H1 (cell line): ENCODE data around the gene ALK.

ENCODE experiments used
- CHD1 ChIP-seq: IDR thresholded peaks from 2 replicates; pipeline ENCODE4 v1.6.1; 2012; ENCODE audit warnings: low read depth, low read length, improper control_type of control experiment
- POLR2A ChIP-seq, 2 experiments: IDR thresholded peaks; 1 replicate in 1 of 2; 2 replicates in 1 of 2; pipeline ENCODE4 v1.6.1; 2011; ENCODE audit warnings: low read depth in 2 of 2, low read length in 2 of 2, mild to moderate bottlenecking in 2 of 2; ENCODE audit errors: control extremely low read depth in 1 of 2
- POU5F1 ChIP-seq: IDR thresholded peaks from 2 replicates; pipeline ENCODE4 v1.6.1; 2011; ENCODE audit warnings: low read depth, mild to moderate bottlenecking, low read length, moderate library complexity
- RAD21 ChIP-seq, 2 experiments: IDR thresholded peaks in 1 of 2; conservative IDR thresholded peaks in 1 of 2; 2 replicates each; pipeline ENCODE4 v1.6.1; 2011; ENCODE audit warnings: low read depth in 2 of 2, low read length in 2 of 2, improper control_type of control experiment in 1 of 2, inconsistent platforms in 1 of 2, mild to moderate bottlenecking in 1 of 2, moderate library complexity in 1 of 2
- SAP30 ChIP-seq: fragments of 300-600 bp; sonication (generic); IDR thresholded peaks from 2 replicates; pipeline ENCODE4 v1.7.1; 2012; ENCODE audit warnings: low read length, moderate library complexity, mild to moderate bottlenecking, inconsistent platforms; ENCODE audit not compliant: insufficient read depth, insufficient replicate concordance
- SUZ12 ChIP-seq: fragments of 200-600 bp; sonication (generic); IDR thresholded peaks from 2 replicates; pipeline ENCODE4 v1.6.1; 2012; ENCODE audit warnings: mild to moderate bottlenecking, inconsistent platforms, low read length, moderate library complexity, mixed read lengths
- TF ChIP-seq, protein P1 (sequence below): IDR thresholded peaks from 2 replicates; pipeline ENCODE4 v1.6.1; 2011; ENCODE audit warnings: low read length, improper control_type of control experiment
- TF ChIP-seq, protein P2 (sequence below), 3 experiments: IDR thresholded peaks; 1 replicate in 2 of 3; 2 replicates in 1 of 3; pipeline versions ENCODE4 v1.5.1 to v1.6.1; 2011; ENCODE audit warnings: low read length in 3 of 3, mild to moderate bottlenecking in 3 of 3, inconsistent platforms in 2 of 3, low read depth in 1 of 3, moderate library complexity in 1 of 3; ENCODE audit not compliant: insufficient read depth in 1 of 3; ENCODE audit errors: control extremely low read depth in 1 of 3
- TF ChIP-seq, protein P3 (sequence below): IDR thresholded peaks from 2 replicates; pipeline ENCODE4 v1.6.1; 2012; ENCODE audit warnings: inconsistent platforms

DNA sequence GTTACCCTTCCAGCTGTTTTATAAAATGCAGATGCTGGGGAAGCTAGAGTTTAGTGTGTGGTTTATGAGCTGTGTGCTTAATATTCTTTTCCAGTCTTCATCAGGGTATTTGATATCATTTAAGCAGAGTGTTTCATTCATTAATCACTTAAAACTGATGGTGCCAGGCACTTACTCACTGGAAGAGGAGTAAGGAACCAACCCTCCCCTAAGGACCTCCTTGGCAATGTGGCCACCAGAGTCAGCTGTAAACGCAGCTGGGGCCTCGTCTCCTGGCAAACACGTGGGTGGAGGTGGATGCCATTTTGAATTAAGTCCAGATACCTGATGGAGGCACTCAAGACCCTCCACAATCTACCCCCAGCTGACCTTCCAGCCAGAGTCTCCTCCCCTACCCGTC, 474.5 kb downstream of the ALK start:
- no peak for TF ChIP-seq RAD21 (IDR thresholded peaks at IDR 0.05 in 1 of 2, conservative IDR thresholded peaks at IDR 0.05 in 1 of 2; ENCODE audit: low read depth in 2 of 2, low read length in 2 of 2)
- TF ChIP-seq, protein P1, sequence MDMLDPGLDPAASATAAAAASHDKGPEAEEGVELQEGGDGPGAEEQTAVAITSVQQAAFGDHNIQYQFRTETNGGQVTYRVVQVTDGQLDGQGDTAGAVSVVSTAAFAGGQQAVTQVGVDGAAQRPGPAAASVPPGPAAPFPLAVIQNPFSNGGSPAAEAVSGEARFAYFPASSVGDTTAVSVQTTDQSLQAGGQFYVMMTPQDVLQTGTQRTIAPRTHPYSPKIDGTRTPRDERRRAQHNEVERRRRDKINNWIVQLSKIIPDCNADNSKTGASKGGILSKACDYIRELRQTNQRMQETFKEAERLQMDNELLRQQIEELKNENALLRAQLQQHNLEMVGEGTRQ, result no peak
- TF ChIP-seq, protein P2, sequence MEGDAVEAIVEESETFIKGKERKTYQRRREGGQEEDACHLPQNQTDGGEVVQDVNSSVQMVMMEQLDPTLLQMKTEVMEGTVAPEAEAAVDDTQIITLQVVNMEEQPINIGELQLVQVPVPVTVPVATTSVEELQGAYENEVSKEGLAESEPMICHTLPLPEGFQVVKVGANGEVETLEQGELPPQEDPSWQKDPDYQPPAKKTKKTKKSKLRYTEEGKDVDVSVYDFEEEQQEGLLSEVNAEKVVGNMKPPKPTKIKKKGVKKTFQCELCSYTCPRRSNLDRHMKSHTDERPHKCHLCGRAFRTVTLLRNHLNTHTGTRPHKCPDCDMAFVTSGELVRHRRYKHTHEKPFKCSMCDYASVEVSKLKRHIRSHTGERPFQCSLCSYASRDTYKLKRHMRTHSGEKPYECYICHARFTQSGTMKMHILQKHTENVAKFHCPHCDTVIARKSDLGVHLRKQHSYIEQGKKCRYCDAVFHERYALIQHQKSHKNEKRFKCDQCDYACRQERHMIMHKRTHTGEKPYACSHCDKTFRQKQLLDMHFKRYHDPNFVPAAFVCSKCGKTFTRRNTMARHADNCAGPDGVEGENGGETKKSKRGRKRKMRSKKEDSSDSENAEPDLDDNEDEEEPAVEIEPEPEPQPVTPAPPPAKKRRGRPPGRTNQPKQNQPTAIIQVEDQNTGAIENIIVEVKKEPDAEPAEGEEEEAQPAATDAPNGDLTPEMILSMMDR (IDR thresholded peaks at IDR 0.05; ENCODE audit: control extremely low read depth in 1 of 3, insufficient read depth in 1 of 3, low read depth in 1 of 3, low read length in 3 of 3), result no peak
- TF ChIP-seq SUZ12, result no peak
- no peak for TF ChIP-seq POLR2A (IDR thresholded peaks at IDR 0.05; ENCODE audit: control extremely low read depth in 1 of 2, low read depth in 2 of 2, low read length in 2 of 2)
- no peak for TF ChIP-seq CHD1
- TF ChIP-seq, protein P3, sequence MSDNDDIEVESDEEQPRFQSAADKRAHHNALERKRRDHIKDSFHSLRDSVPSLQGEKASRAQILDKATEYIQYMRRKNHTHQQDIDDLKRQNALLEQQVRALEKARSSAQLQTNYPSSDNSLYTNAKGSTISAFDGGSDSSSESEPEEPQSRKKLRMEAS, result peak; percentile 56
- no peak for TF ChIP-seq SAP30
- TF ChIP-seq POU5F1, result no peak
